Heart left ventricle (tissue), 13 donors: ENCODE data around the gene FAM168A.

Experiments
- POLR2A ChIP-seq, 2 donors: fragments of 450-650 bp; IDR thresholded peaks; one replicate each; pipeline ENCODE4 v1.6.1; 2017; ENCODE audit warnings: antibody characterized with exemption in 2 of 2, mild to moderate bottlenecking in 2 of 2, moderate library complexity in 2 of 2
- TF ChIP-seq, protein P1 (sequence below), 12 donors: fragments of 200-600 bp; sonication (generic) in 4 of 12; IDR thresholded peaks; one replicate each; pipeline versions ENCODE4 v1.5.0 to v1.8.0; 2018 to 2022; ENCODE audit warnings: antibody characterized with exemption in 12 of 12, mild to moderate bottlenecking in 5 of 12
- donor health status: ischemic (EF 13 %, LVEDD 7.1; RV severe dilation, severe dysfunction).
- donor health status: DM: no; HTN: yes; CAD: no.
- donor health status: DM: no; HTN: no; CAD: no.
- donor health status: ischemic (EF 25% LVEDD 6.9; RV normal size, moderate dysfunction).
- donor health status: ischemic (EF 25% LVEDD 5.7; RV mildly dilated, moderate dysfunction).
- donor health status: ischemic (EF 35%, LVEDD 5.7; RV mildly dilated, moderate dysfunction).
- donor health status: nonischemic (EF 11% LVEDD 7.7; RV severe dilation, severe dysfunction).
- donor health status: DM: yes; HTN: yes; CAD: no.
- donor health status: PGD.
- donor health status: ischemic (EF 29% LVEDD 5.4; RV normal size, mild dysfunction).
- donor health status: nonischemic (EF 23%, LVEDD 6.1; RV moderate dilation, normal function).

DNA sequence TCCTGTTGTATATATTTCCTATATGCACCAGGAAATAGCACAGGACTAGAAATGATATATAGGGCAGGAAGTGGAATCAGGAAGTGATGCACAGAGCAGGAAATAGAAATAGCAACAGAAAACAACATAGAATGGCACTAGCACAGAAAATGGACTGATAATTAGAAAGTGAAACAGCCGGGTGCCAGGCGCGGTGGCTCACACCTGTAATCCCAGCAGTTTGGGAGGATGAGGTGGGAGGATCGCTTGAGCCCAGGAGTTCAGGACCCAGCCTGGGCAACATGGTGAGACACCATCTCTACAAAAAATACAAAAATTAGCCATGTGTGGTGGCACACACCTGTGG is 231.7 kb downstream of the FAM168A start:
- TF ChIP-seq, protein P1, sequence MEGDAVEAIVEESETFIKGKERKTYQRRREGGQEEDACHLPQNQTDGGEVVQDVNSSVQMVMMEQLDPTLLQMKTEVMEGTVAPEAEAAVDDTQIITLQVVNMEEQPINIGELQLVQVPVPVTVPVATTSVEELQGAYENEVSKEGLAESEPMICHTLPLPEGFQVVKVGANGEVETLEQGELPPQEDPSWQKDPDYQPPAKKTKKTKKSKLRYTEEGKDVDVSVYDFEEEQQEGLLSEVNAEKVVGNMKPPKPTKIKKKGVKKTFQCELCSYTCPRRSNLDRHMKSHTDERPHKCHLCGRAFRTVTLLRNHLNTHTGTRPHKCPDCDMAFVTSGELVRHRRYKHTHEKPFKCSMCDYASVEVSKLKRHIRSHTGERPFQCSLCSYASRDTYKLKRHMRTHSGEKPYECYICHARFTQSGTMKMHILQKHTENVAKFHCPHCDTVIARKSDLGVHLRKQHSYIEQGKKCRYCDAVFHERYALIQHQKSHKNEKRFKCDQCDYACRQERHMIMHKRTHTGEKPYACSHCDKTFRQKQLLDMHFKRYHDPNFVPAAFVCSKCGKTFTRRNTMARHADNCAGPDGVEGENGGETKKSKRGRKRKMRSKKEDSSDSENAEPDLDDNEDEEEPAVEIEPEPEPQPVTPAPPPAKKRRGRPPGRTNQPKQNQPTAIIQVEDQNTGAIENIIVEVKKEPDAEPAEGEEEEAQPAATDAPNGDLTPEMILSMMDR (IDR thresholded peaks at IDR 0.05) = no peak
- no peak for TF ChIP-seq POLR2A (IDR thresholded peaks at IDR 0.05)
